CD4-positive, alpha-beta memory T cell (primary cell): ENCODE results near the gene MUCL3. TPM values are rescaled to one million over a fixed set of nuclear protein-coding genes. Genes with fewer than 3 reads are reported as not detected.
A peak's percentile ranks its signal among the peaks of the same experiment; 100 is the strongest.

Experiments
- CTCF ChIA-PET: fragments of 350-600 bp; sonication (Branson Sonifier 250); formaldehyde crosslinking; loops from one replicate; lab custom pipeline; 2021; ENCODE audit warnings: inconsistent platforms; ENCODE audit not compliant: partially characterized antibody; lab: Charles Lee
- POLR2A ChIA-PET: fragments of 350-600 bp; sonication (Branson Sonifier 250); formaldehyde crosslinking; loops from one replicate; lab custom pipeline; 2021; ENCODE audit not compliant: partially characterized antibody; lab: Charles Lee
- DNase-seq, 5 donors: peaks; one replicate each; pipeline versions ENCODE4 v3.0.0 to v3.0.0-alpha.2; 2020 to 2022; ENCODE audit warnings: mixed read lengths in 1 of 5
- H3K27ac ChIP-seq: one replicate; pipeline ENCODE4 v1.7.0; 2013; ENCODE audit warnings: low read depth, low read length
- H3K27me3 ChIP-seq: 2 replicates; pipeline ENCODE4 v1.7.0; 2013; ENCODE audit warnings: mild to moderate bottlenecking, low read length, moderate library complexity; ENCODE audit not compliant: insufficient read depth
- H3K36me3 ChIP-seq: 2 replicates; pipeline ENCODE4 v1.7.0; 2013; ENCODE audit warnings: mild to moderate bottlenecking, low read length, moderate library complexity; ENCODE audit not compliant: insufficient read depth
- H3K4me1 ChIP-seq: 2 replicates; pipeline ENCODE4 v1.7.0; 2013; ENCODE audit warnings: mild to moderate bottlenecking, low read length, moderate library complexity; ENCODE audit not compliant: insufficient read depth
- H3K4me3 ChIP-seq, 2 donors: one replicate each; pipeline ENCODE4 v1.7.0; 2013; ENCODE audit warnings: low read length in 2 of 2, mild to moderate bottlenecking in 1 of 2
- H3K9me3 ChIP-seq, 2 donors: one replicate each; pipeline ENCODE4 v1.7.0; 2013; ENCODE audit warnings: low read length in 2 of 2, control low read depth in 1 of 2; ENCODE audit not compliant: control insufficient read depth in 1 of 2
- H3K27ac Mint-ChIP-seq, 7 donors: one replicate each; pipeline ENCODE4 v1.8.0; 2020 to 2021; ENCODE audit warnings: mixed read lengths in 7 of 7, mild to moderate bottlenecking in 6 of 7, inconsistent platforms in 3 of 7, moderate library complexity in 3 of 7
- H3K27me3 Mint-ChIP-seq, 2 donors: one replicate each; pipeline ENCODE4 v1.8.0; 2020 to 2021; ENCODE audit warnings: mixed read lengths in 2 of 2
- H3K36me3 Mint-ChIP-seq, 2 donors: one replicate each; pipeline ENCODE4 v1.8.0; 2020 to 2021; ENCODE audit warnings: mixed read lengths in 2 of 2, inconsistent platforms in 1 of 2, mild to moderate bottlenecking in 1 of 2
- H3K4me1 Mint-ChIP-seq, 4 donors: one replicate each; pipeline ENCODE4 v1.8.0; 2020 to 2021; ENCODE audit warnings: mixed read lengths in 4 of 4, mild to moderate bottlenecking in 1 of 4
- H3K4me3 Mint-ChIP-seq, 8 donors: one replicate each; pipeline ENCODE4 v1.8.0; 2020 to 2021; ENCODE audit warnings: mixed read lengths in 8 of 8, mild to moderate bottlenecking in 7 of 8, moderate library complexity in 6 of 8, inconsistent platforms in 3 of 8
- H3K9me3 Mint-ChIP-seq, 8 donors: one replicate each; pipeline ENCODE4 v1.8.0; 2020 to 2021; ENCODE audit warnings: mixed read lengths in 8 of 8, mild to moderate bottlenecking in 5 of 8, inconsistent platforms in 3 of 8, moderate library complexity in 1 of 8
- intact Hi-C: fragments of 100-400 bp; cut with micrococcal nuclease; formaldehyde crosslinking; loops from one replicate; pipeline ENCODE4 v1.15.1; 2023
- polyA plus RNA-seq, 2 donors: library from polyadenylated mRNA; unstranded; fragments of 300-500 nt; fragmentation: Illumina TruSeq; gene quantifications; one replicate each; pipeline ENCODE4 v1.2.3, GENCODE V29; 2021
- total RNA-seq, 2 experiments: library from RNA; stranded (reverse); gene quantifications; one replicate each; pipeline ENCODE4 v1.2.3, GENCODE V29; 2021

Gene MUCL3
- total and polyA plus RNA-seq, 4 experiments from 2014 or later = not detected

- Mint-ChIP-seq H3K27me3 (peaks cover 13 to 22% of the 10 kb centered on the region in 2 donors), H3K36me3 (no peaks in the 10 kb centered on the region), H3K9me3 (no peaks in the 10 kb centered on the region), H3K4me1 (no peaks in the 10 kb centered on the region), H3K4me3 (no peak overlapping the region), H3K27ac (no peak overlapping the region)
- POLR2A ChIA-PET = no interaction called here
- Histone ChIP-seq H3K27me3 (no peaks in the 10 kb centered on the region), H3K36me3 (no peaks in the 10 kb centered on the region), H3K27ac (no peak overlapping the region), H3K4me1 (no peaks in the 10 kb centered on the region), H3K4me3 (no peak overlapping the region), H3K9me3 (no peaks in the 10 kb centered on the region)
- CTCF ChIA-PET = no interaction called here
- intact Hi-C loops = no loop called here
- DNase-seq = no peak
Observed at GRCh38 chr6:30972816-30973215, 32.0 kb downstream of the MUCL3 start.

GRCh38 chr6:30974490-30975252 lies 33.9 kb downstream of the MUCL3 start:
- H3K27ac ChIP-seq = no peak overlapping the region
- Mint-ChIP-seq H3K27me3 (peaks cover 14 to 25% of the 10 kb centered on the region in 2 donors), H3K9me3 (no peaks in the 10 kb centered on the region), H3K4me3 (no peak overlapping the region), H3K4me1 (no peaks in the 10 kb centered on the region), H3K36me3 (no peaks in the 10 kb centered on the region), H3K27ac (no peak overlapping the region)
- H3K4me1 ChIP-seq = no peaks in the 10 kb centered on the region
- no peaks in the 10 kb centered on the region for H3K9me3 ChIP-seq
- CTCF ChIA-PET = no interaction called here
- H3K4me3 ChIP-seq = no peak overlapping the region
- H3K27me3 ChIP-seq = no peaks in the 10 kb centered on the region
- intact Hi-C loops = no loop called here
- no peak for DNase-seq
- H3K36me3 ChIP-seq = no peaks in the 10 kb centered on the region
- POLR2A ChIA-PET = no interaction called here

- CTCF ChIA-PET = interaction anchor here (0.6 kb wide), 1 partner anchor 63 kb away, joined by 3 read pairs; no protein-coding TSS in a partner anchor
- H3K9me3 ChIP-seq = no peaks in the 10 kb centered on the region
- no peak overlapping the region for H3K27ac ChIP-seq
- H3K4me3 Mint-ChIP-seq = no peak overlapping the region
- H3K27me3 Mint-ChIP-seq = peaks cover 29 to 32% of the 10 kb centered on the region in 2 donors
- no peaks in the 10 kb centered on the region for H3K36me3 Mint-ChIP-seq
- H3K9me3 Mint-ChIP-seq = no peaks in the 10 kb centered on the region
- peaks cover 0 to 2% (median under 1%) of the 10 kb centered on the region in 4 donors for H3K4me1 Mint-ChIP-seq
- no peaks in the 10 kb centered on the region for H3K36me3 ChIP-seq
- intact Hi-C loops = no loop called here
- H3K27ac Mint-ChIP-seq = no peak overlapping the region
- POLR2A ChIA-PET = no interaction called here
- no peak for DNase-seq
- H3K4me3 ChIP-seq = no peak overlapping the region
- no peaks in the 10 kb centered on the region for H3K27me3 ChIP-seq
- H3K4me1 ChIP-seq = no peaks in the 10 kb centered on the region
Observed at GRCh38 chr6:30979141-30979540, 38.4 kb downstream of the MUCL3 start.

GRCh38 chr6:30979690-30980089 lies 38.9 kb downstream of the MUCL3 start:
- Mint-ChIP-seq H3K4me3 (no peak overlapping the region), H3K27ac (no peak overlapping the region), H3K4me1 (peaks cover 0 to 2% (median under 1%) of the 10 kb centered on the region in 4 donors), H3K27me3 (peaks cover 29 to 32% of the 10 kb centered on the region in 2 donors), H3K9me3 (no peaks in the 10 kb centered on the region), H3K36me3 (no peaks in the 10 kb centered on the region)
- Histone ChIP-seq H3K27me3 (no peaks in the 10 kb centered on the region), H3K9me3 (no peaks in the 10 kb centered on the region), H3K4me3 (no peak overlapping the region), H3K27ac (no peak overlapping the region), H3K36me3 (no peaks in the 10 kb centered on the region), H3K4me1 (no peaks in the 10 kb centered on the region)
- DNase-seq = no peak
- ChIA-PET CTCF (no interaction called here), POLR2A (no interaction called here)
- intact Hi-C loops = no loop called here

GRCh38 chr6:30981942-30982772 lies 41.4 kb downstream of the MUCL3 start:
- no peak overlapping the region for H3K27ac ChIP-seq
- H3K4me1 ChIP-seq = no peaks in the 10 kb centered on the region
- CTCF ChIA-PET = interaction anchor here (1.2 kb wide), 1 partner anchor 105 kb away, joined by 3 read pairs; no protein-coding TSS in a partner anchor
- Mint-ChIP-seq H3K4me1 (peaks cover 0 to 2% (median under 1%) of the 10 kb centered on the region in 4 donors), H3K9me3 (no peaks in the 10 kb centered on the region), H3K36me3 (no peaks in the 10 kb centered on the region), H3K27me3 (peaks cover 29 to 33% of the 10 kb centered on the region in 2 donors), H3K4me3 (peak overlapping the region in 1 of 8 donors; percentile 13), H3K27ac (peak overlapping the region in 1 of 7 donors; percentile 10)
- no peaks in the 10 kb centered on the region for H3K9me3 ChIP-seq
- no peaks in the 10 kb centered on the region for H3K27me3 ChIP-seq
- no peak for DNase-seq
- POLR2A ChIA-PET = no interaction called here
- H3K36me3 ChIP-seq = no peaks in the 10 kb centered on the region
- intact Hi-C loops = no loop called here
- no peak overlapping the region for H3K4me3 ChIP-seq

GRCh38 chr6:30983439-30983838 lies 42.7 kb downstream of the MUCL3 start, which contains the start of gene MUC21:
Gene MUC21, plus strand, starts transcription at chr6:30983718. Its CDS starts 241 bp downstream, at chr6:30983959.
- no peak within 1 kb of the TSS for H3K4me3 Mint-ChIP-seq
- H3K27me3 Mint-ChIP-seq = peaks cover 26 to 28% of the 10 kb centered on the region in 2 donors
- DNase-seq = no peak
- peak within 1 kb of the TSS in 1 of 7 donors; percentile 10 for H3K27ac Mint-ChIP-seq
- no peaks in the 10 kb centered on the region for H3K36me3 Mint-ChIP-seq
- peaks cover 0 to 2% (median under 1%) of the 10 kb centered on the region in 4 donors for H3K4me1 Mint-ChIP-seq
- Histone ChIP-seq H3K36me3 (no peaks in the 10 kb centered on the region), H3K27ac (no peak within 1 kb of the TSS), H3K4me1 (no peaks in the 10 kb centered on the region), H3K9me3 (no peaks in the 10 kb centered on the region), H3K27me3 (no peaks in the 10 kb centered on the region), H3K4me3 (no peak within 1 kb of the TSS)
- intact Hi-C loops = no loop called here
- ChIA-PET CTCF (no interaction called here), POLR2A (no interaction called here)
- no peaks in the 10 kb centered on the region for H3K9me3 Mint-ChIP-seq

GRCh38 chr6:30985490-30985889 lies 44.7 kb downstream of the MUCL3 start:
- H3K27ac ChIP-seq = no peak overlapping the region
- Mint-ChIP-seq H3K27me3 (peaks cover 22 to 23% of the 10 kb centered on the region in 2 donors), H3K36me3 (no peaks in the 10 kb centered on the region), H3K27ac (no peak overlapping the region), H3K4me1 (peaks cover 6 to 7% (median 6%) of the 10 kb centered on the region in 4 donors), H3K9me3 (no peaks in the 10 kb centered on the region), H3K4me3 (no peak overlapping the region)
- DNase-seq = no peak
- peaks cover 8% of the 10 kb centered on the region for H3K4me1 ChIP-seq
- ChIA-PET POLR2A (no interaction called here), CTCF (no interaction called here)
- H3K4me3 ChIP-seq = no peak overlapping the region
- H3K36me3 ChIP-seq = no peaks in the 10 kb centered on the region
- intact Hi-C loops = no loop called here
- H3K9me3 ChIP-seq = no peaks in the 10 kb centered on the region
- no peaks in the 10 kb centered on the region for H3K27me3 ChIP-seq
